Measurements from ENCODE around the gene FXYD1.

- TF ChIP-seq CTCF (IDR thresholded peaks at IDR 0.05; ENCODE audit: insufficient read depth, low read depth, low read length) (no peak), EZH2 (IDR thresholded peaks at IDR 0.05; ENCODE audit: insufficient read depth, low read length) (no peak)
Observed at GRCh38 chr19:35165200-35166058, 26.8 kb downstream of the FXYD1 start.
